Thyroid gland (tissue), 4 donors: Measurements from ENCODE around the gene GIT2. TPM values are rescaled to one million over a fixed set of nuclear protein-coding genes. Genes with fewer than 3 reads are reported as not detected.

Source experiments
- DNase-seq, 2 donors: peaks; one replicate each; pipeline ENCODE4 v3.0.0-alpha.2; 2019
- H3K27ac ChIP-seq, 3 donors: fragments of 200-600 bp; sonication (generic); 1 replicate in 2 of 3; 2 replicates in 1 of 3; pipeline ENCODE4 v1.5.1; 2016 to 2019; ENCODE audit warnings: mild to moderate bottlenecking in 1 of 3, moderate library complexity in 1 of 3
- H3K27me3 ChIP-seq: fragments of 200-600 bp; sonication (generic); one replicate; pipeline ENCODE4 v1.5.1; 2019
- H3K36me3 ChIP-seq, 2 donors: fragments of 200-600 bp; sonication (generic); one replicate each; pipeline ENCODE4 v1.5.1; 2016 to 2019
- H3K4me1 ChIP-seq, 2 donors: fragments of 200-600 bp; sonication (generic); one replicate each; pipeline ENCODE4 v1.5.1; 2017 to 2019
- H3K4me3 ChIP-seq, 3 donors: fragments of 200-600 bp; sonication (generic); replicated peaks in 1 of 3; 1 replicate in 2 of 3; 2 replicates in 1 of 3; pipeline ENCODE4 v1.5.1; 2016; ENCODE audit warnings: mild to moderate bottlenecking in 1 of 3
- H3K9me3 ChIP-seq: fragments of 200-600 bp; sonication (generic); one replicate; pipeline ENCODE4 v1.5.1; 2017
- CTCF ChIP-seq, 6 experiments: fragments of 200-600 bp in 3 of 6; fragments of 450-650 bp in 3 of 6; sonication (generic) in 3 of 6; IDR thresholded peaks; one replicate each; pipeline ENCODE4 v1.5.1; 2016 to 2019; ENCODE audit warnings: antibody characterized with exemption in 6 of 6, mild to moderate bottlenecking in 2 of 6, inconsistent platforms in 1 of 6, moderate library complexity in 1 of 6
- POLR2A ChIP-seq, 2 donors: fragments of 450-650 bp; IDR thresholded peaks; one replicate each; pipeline ENCODE4 v1.6.1; 2017; ENCODE audit warnings: antibody characterized with exemption in 2 of 2, mild to moderate bottlenecking in 2 of 2, moderate library complexity in 1 of 2
- WGBS, 2 donors: methylation state at CpG; one replicate each; pipeline ENCODE4 v1.1.5; 2017; 5-methylcytosine and 5-hydroxymethylcytosine counted together
- intact Hi-C: fragments of 100-400 bp; cut with DNase I; formaldehyde crosslinking; loops from one replicate; pipeline ENCODE4 v1.15.1; 2023
- total RNA-seq, 4 donors: library from RNA; depleted of rRNA; stranded (reverse); fragments of >200 nt; gene quantifications; one replicate each; pipeline ENCODE4 v1.2.3, GENCODE V29; 2016

Gene GIT2
- total RNA-seq, 4 donors from 2014 or later = 54.4 to 69.4 (median 60.1) TPM

- 89 to 93% methylated on average over 5 of the region's 5 CpGs for WGBS, 2 donors
- DNase-seq = no peak
- Histone ChIP-seq H3K4me3 (no peak overlapping the region), H3K4me1 (no peaks in the 10 kb centered on the region), H3K27me3 (no peaks in the 10 kb centered on the region), H3K36me3 (peaks cover 8 to 9% of the 10 kb centered on the region in 2 donors), H3K27ac (no peak overlapping the region), H3K9me3 (no peaks in the 10 kb centered on the region)
- intact Hi-C loops = no loop called here
- no peak for TF ChIP-seq CTCF (IDR thresholded peaks at IDR 0.05)
- TF ChIP-seq POLR2A (IDR thresholded peaks at IDR 0.05) = no peak
Measured at GRCh38 chr12:109923038-109923437, 73.1 kb downstream of the GIT2 start.

- no peak for TF ChIP-seq CTCF (IDR thresholded peaks at IDR 0.05)
- Histone ChIP-seq H3K36me3 (peaks cover 14 to 19% of the 10 kb centered on the region in 2 donors), H3K9me3 (no peaks in the 10 kb centered on the region), H3K27me3 (no peaks in the 10 kb centered on the region), H3K4me3 (no peak overlapping the region), H3K4me1 (no peaks in the 10 kb centered on the region), H3K27ac (no peak overlapping the region)
- DNase-seq = no peak
- intact Hi-C loops = no loop called here
- 86 to 90% methylated on average over 4 of the region's 4 CpGs for WGBS, 2 donors
Measured at GRCh38 chr12:109921982-109922381, 74.2 kb downstream of the GIT2 start.

DNA sequence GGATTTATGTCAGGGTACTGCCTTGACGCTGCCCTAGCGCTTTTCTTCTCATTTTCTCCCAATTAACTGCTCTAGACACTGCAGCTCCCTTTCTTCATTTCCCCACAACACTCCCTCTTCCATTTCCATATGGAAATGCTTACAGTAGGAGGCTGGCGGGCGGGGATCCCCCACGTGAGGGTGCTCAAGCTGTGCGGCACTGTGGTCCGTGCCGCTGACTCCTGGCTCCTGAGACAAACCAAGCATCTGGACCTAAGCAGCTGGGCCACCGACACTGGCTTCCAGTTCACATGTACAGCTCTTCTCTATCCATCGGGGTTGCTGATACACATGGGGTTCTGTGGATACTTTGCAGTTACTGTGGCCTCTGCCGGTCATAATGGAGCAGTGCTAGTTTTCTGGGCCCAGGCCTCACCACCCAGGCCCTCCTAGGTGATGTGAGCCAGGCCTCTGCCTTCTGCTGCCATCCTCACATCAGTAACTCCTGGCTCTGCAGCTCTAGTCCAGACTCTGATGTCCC, 75.8 kb downstream of the GIT2 start:
- WGBS, 2 donors = 90 to 95% methylated on average over 11 of the region's 11 CpGs
- no peak for DNase-seq
- no peaks in the 10 kb centered on the region for H3K4me1 ChIP-seq
- H3K36me3 ChIP-seq = peaks cover 28 to 36% of the 10 kb centered on the region in 2 donors
- TF ChIP-seq POLR2A (IDR thresholded peaks at IDR 0.05) (no peak), CTCF (IDR thresholded peaks at IDR 0.05) (no peak)
- no peak overlapping the region for H3K27ac ChIP-seq
- no peaks in the 10 kb centered on the region for H3K27me3 ChIP-seq
- intact Hi-C loops = no loop called here
- no peaks in the 10 kb centered on the region for H3K9me3 ChIP-seq
- H3K4me3 ChIP-seq = no peak overlapping the region

- no peak overlapping the region for H3K27ac ChIP-seq
- TF ChIP-seq CTCF (IDR thresholded peaks at IDR 0.05) (no peak), POLR2A (IDR thresholded peaks at IDR 0.05) (no peak)
- WGBS, 2 donors = 83% methylated on average over 10 of the region's 10 CpGs
- peaks cover 37 to 44% of the 10 kb centered on the region in 2 donors for H3K36me3 ChIP-seq
- no peak for DNase-seq
- H3K27me3 ChIP-seq = no peaks in the 10 kb centered on the region
- no peak overlapping the region for H3K4me3 ChIP-seq
- H3K9me3 ChIP-seq = no peaks in the 10 kb centered on the region
- intact Hi-C loops = no loop called here
- no peaks in the 10 kb centered on the region for H3K4me1 ChIP-seq
Measured at GRCh38 chr12:109919456-109919855, 76.7 kb downstream of the GIT2 start.

DNA sequence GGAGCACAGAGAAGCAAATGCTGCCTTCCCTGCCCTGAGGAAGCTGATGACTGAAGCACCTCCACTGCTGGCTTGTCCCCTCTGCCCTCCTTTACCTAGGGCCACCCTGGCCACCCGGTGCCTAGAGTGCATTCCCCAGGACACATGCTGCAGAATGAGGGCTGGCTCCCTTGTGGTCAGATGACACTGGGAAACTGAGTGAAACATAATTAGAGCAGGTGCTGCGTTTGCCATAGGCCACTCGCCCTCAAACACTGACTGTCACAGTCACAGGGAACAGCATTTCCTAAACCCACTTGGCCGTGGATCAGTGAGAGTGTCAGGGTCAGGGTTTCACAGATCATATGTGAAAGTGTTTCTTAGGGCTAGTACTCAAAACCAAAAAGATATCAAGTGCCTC, 80.1 kb downstream of the GIT2 start:
- WGBS, 2 donors = 91 to 95% methylated on average over 4 of the region's 4 CpGs
- Histone ChIP-seq H3K9me3 (no peaks in the 10 kb centered on the region), H3K27ac (no peak overlapping the region), H3K4me1 (no peaks in the 10 kb centered on the region), H3K4me3 (no peak overlapping the region), H3K27me3 (no peaks in the 10 kb centered on the region), H3K36me3 (peaks cover 50 to 73% of the 10 kb centered on the region in 2 donors)
- no peak for DNase-seq
- intact Hi-C loops = no loop called here
- TF ChIP-seq POLR2A (IDR thresholded peaks at IDR 0.05) (no peak), CTCF (IDR thresholded peaks at IDR 0.05) (no peak)
